AG08396 (cell line): ENCODE results near the gene LRRTM1.

Source experiments
- DNase-seq: peaks from one replicate; pipeline ENCODE4 v3.0.0; 2012; ENCODE audit warnings: low spot score, mixed read lengths

The LRRTM1 gene

DNA sequence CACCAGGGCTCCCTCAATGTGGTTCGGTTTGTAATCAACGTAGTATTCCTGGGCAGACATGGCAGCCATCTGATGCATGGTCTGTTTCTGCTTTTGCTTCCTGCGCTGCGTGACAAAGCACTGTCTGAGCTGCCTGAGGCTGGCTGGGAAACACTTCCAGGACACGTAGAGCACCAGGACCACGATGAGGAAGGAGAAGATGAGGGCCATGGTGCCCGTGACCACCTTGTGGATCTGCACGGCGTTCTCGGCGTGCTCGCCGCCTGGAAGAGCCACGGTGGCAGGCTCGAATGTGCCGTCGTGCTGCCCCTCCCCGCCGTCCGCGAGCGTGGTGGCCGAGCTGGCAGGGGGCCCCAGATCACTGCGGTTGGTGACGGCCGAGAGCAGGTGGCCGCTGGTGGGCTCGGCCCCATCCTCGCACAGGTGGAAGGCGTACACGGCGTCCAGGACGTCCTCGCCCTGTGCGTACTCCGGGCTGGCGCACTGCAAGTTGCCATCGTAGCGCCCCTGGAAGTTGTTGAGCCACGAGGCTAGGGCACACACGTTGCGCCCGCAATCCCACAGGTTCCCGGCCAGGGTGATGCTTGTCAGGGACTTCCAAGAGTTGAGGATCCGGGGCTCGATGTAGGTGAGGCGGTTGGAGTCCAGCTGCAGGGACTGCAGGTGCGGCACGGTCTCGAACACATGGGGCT is 2.1 kb downstream of the LRRTM1 start:
- no peak for DNase-seq

DNA sequence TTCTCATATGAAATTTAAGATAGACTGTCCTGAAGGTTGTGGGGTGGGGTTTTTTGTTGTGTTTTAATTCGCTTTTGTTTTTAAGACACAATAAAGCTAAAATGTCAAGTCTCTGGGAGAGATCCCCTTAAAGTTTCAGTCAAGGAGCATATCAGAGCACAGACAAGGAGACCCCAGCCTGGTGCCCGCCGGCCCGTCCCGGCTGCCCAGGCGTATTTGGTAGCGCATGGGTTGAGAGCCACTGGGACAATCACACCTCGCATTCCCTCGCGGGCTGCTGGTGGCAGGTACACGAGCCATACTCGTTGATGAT is 2.6 kb downstream of the LRRTM1 start:
- DNase-seq = no peak

DNA sequence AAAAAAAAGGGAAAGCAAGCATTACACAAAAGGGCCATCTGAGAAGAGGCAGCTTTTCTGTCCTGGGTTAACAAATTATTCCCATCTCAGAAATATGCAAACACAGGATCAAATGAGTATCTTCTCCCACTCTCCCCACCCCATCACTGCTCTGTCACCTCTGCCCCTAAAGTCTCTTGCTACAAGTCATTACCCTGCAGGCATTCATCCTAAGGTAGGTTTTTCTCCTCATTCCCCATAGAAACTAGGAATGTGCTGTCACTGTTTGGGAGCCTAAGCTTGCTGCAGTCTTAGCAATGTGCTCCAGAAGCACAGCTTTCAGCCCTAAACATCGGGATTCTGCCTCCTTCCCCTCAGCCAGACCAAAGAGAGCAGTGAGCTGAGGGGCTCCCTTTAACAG is 3.6 kb downstream of the LRRTM1 start:
- DNase-seq = no peak

DNA sequence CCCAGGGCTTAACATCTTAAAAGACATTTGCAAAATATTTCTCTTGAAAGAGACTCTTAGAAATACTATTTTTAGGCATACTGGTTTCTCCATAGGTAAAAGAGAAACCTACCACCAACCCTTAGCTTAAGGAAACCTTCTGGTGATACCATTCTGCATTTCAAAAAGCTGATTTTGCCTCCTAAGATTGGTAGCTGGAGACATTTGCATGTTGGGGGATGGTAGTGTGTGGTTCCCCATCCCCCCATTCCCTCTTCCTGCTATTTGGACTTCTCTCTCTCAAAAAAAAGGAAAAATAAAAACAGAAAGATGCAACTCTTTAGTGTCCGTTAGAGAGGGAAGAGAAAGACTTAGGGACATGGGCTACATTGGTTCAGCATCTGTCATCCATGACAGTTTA is 4.2 kb downstream of the LRRTM1 start:
- DNase-seq = no peak

DNA sequence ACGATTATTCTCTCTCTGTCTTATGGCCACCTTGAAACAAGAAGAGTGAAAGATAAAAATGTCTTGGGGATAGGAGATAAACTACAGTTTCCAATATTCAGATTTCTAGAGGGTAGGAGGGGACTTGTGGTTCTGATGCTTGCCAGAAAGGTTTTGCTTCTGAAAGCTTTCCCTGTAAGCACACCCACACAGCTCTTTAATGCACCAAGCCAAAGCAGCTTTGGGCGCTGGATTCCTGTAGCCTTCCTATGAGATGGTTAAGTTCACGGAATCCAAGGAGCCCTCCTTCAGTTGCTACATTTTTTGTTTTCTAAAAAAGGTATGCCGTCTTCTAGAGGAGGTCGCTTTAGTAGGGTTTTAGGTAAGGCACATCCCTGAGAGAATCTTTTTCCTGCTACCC is 4.9 kb downstream of the LRRTM1 start:
- no peak for DNase-seq

DNA sequence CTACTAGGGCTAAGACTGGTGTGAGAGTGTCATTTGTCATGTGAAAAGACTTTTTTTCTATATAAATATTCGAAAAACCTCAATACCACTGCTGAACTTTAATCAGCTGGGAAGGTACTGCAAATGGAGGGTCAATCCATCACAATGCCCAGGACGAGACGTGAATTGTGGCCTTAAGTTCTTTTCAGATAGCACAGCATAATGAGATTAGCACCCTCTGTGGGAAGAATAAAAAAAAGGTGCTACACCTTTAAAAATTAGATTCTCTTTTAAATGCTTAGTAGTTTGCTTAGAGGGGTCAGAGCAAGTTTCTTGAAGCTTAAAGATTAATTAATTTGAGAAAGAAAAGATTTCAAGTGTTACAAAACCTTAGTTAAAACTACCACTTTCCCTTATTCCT is 5.6 kb downstream of the LRRTM1 start:
- DNase-seq = no peak

DNA sequence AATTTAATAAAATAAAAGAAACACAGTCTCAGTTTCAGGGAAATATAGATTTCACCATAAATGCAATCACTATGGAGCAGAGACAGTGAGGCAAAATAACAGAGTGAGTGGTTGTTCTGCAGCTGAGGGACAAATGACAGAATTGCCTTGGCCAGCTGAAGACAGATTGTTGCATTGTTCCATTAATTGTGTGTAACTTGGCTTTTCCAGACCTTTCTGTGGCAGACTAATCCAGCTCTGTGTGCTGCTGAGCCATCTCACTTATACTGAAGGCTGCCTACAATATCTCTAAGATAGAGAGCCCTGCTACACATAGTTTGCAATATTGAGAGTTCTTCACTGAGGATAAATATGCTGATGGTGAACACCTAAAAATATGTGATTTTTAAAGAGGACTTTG is 11.5 kb downstream of the LRRTM1 start:
- DNase-seq = no peak

DNA sequence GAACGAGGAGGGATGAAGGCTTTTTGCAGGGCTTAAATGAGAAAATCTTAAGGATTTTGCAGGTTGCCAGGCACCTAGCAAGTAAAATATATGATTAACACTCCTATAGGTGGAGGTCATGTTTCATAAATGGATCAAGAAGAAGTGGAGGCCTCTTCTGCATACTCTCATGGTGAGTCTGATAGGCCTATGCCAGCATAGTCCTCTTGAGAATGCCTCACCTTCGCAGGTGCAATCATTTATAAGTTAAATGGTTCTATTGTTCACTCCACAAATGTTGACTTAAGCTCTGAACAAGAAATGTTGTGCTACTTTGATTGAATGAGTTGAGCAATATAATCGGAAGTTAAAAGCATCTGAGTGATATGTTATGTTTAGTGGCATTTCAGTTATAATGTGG is 12.1 kb downstream of the LRRTM1 start:
- no peak for DNase-seq

DNA sequence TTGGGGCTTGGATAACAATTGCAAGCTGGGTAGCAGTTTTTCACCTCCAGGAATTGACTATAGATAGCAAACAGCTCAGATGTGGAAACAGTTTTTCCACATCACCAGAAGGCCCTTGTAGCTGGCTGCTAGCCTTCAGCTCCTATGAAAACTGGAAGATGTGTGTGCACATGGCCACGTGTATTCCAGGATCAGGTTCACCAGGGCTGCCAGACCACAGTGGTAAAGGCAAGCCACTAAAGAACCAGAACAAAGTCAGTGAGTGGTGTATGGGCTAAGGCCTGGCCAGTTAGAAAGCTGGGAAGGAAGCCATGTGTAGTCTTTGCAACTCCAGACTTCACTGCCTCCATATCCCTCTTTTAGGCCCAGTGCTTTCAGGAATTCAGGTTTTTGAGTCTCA is 12.9 kb downstream of the LRRTM1 start:
- no peak for DNase-seq

DNA sequence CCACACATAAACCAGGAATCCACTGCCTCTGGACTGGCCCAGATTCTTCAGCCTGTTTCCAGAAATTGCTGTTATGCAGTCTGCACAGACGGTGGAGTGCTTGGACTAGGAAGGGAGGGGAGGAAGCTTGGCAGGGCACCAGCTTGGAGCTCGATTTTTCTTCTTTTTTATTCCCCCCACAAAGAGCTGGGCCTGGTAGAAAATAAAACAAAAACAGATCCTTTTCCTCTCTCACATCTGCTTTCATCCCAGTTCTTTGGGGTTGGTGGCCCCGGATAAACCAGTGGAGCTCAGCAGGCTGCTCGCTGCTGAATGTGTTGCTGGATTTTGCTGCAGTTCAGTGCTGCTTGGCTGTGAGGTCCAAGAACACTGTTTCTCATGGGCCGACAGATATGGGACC is 16.0 kb downstream of the LRRTM1 start:
- DNase-seq = no peak

DNA sequence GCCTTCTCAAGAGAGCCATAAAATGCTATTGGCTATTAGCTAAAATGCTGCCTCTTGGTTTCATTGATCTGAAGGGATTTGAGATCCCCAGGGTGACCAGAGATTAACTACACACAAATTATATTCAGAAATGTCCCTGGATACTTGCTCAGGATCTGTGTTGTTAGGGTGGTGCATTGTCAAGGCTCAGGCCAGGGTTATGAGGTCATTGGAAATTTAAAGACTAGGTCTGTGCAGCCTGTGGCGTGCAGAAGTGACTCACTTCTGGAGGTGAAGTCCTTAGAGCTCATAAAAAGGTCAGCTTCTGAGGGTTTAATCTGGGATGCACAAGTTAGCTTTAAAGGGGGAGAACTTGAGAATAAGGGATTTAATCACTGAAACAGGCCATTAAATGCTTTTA is 23.5 kb downstream of the LRRTM1 start:
- DNase-seq = no peak

DNA sequence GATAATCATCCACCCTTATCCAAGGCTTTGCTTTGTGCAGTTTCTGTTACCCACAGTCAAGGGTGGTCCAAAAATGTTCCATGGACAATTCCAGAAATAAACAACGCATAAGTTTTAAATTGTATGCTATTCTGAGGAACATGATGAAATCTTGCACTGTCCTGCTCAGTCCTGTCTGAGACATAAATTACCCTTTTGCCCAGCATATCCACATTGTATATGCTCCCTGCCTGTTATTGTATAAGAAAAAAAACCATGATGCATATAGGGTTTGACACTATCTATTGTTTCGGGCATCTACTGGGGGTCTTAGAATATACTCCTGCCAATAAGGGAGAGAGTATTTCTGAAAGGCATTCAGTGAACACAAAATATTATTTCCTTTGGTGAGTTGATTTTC is 24.0 kb downstream of the LRRTM1 start:
- no peak for DNase-seq

DNA sequence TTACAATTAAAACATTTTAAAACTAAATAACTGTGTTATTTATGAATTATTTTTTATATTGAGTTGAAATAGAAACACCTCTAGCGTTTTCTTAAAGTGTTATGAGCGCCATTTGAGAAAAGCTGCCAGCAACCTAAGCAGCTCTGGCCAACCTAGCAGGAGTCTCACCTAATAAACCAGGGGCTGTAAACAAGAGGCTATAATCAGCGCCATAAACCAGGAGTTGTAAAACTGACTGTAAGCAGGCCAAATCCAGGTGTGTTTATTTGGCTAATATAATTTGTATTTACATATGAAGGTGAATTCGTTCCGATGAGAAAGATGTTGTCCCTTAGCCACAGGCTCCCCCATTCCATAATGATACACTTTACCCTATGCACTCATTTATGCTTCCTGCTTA is 34.7 kb downstream of the LRRTM1 start:
- no peak for DNase-seq

DNA sequence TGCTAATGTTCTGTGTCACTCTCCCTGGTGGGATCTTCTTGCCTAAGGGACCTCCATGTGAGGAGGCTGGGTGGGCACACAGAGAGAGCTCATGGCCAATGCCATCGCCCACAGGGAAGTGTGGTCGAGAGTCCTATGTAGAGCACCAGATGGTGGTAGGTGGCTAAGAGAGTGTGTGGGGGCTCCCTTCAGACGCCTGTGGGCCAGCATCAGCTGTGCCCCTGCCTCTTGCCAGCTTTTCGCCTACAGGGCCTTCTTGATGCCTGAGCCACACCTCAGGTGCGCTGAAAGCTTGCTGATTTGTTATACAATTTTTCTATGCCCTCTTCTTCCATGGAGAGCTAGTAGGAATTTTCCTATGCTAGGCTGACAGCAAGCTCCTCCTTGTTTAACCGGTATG is 38.3 kb downstream of the LRRTM1 start:
- no peak for DNase-seq

DNA sequence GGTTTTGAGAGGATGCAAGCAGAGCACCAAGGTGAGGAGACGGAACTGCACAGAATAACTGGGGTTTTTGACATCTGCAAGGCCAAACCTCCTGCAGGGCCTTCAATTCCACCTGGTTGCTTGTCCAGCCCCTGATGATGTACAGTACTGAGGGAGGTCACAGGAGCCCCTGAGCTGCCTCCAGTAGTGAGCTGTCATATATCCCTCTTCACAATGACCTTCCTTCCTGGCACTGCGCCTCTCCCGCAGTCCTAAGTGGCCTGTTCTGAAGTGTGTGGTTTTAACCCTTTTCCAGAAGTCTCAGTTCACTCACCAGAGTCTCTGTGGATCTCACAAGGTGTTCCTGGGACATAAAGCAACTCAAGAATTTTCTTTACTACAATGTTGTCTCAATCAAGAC is 45.3 kb downstream of the LRRTM1 start:
- DNase-seq = no peak

DNA sequence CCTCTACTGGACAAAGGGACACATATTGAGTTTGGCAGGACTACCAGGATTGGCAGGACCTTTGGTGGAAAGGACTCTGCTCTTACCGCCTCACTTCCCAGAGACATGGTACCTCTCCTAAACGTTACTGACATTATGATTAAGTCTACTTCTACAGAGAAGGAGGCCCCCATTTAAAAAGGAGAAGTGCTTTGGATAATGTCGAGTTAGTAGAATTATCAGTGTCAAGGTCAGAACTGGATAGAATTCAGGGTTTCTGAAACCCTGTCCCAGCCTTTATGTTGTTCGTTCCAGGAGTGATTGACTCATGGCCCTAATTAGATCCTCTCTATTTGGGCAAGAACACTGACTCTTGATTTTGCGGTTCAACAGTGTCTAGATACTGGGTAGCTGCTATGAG is 45.8 kb downstream of the LRRTM1 start:
- no peak for DNase-seq

DNA sequence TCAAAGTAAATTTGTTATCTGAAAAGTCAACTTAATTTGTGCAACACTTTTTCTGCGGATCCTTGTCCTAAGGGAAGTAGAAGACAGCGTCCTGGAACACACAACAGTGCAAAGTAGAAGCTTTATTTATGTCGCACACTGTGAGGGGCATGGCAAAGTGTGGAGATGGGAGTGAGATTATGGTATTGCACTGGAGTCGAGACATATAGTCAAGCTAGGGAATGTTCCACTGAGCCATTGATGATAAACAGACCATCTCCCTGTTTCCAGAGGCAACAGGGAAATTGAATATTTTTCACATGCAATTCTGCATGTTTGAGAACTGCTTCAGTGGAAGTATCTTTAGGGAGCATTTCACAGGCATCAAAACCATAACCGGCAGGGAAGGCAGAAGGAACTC is 46.2 kb downstream of the LRRTM1 start:
- DNase-seq = no peak

DNA sequence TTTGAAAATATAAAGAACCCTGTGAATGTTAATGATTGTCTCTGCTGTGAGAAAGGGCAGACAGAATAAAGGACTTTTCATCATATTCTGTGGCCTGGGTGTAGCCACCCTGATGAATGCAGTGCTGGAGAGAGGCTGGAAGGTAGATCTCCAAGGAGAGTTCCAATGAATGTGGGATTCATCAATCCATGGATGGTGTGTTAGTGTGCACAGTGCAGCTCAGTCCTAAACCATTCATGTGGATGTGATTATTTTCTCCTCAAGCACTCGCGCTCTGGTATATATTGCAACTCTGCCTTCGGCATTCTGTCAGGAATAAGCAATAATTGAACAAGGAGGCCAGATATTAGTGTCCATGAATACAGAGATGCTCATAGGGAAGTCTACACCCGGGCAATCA is 47.1 kb downstream of the LRRTM1 start:
- no peak for DNase-seq

DNA sequence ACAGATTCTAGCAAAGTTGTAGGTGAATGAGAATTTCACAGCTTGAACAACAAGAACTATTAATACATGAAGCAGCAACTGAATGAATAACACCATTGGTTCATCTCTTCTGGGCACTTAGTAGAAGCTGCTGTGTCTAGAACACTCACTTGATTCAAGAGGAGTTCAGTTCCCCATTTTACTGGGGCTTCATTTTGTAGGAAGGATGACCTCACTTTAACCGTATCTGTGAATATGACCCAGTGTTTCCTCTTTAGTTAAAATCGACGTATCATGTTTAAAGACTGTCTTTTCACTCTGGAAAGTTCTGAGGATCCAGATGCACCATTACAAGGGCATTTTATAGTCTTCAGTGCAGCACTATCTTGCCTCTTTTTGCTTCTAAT is 47.8 kb downstream of the LRRTM1 start:
- no peak for DNase-seq

DNA sequence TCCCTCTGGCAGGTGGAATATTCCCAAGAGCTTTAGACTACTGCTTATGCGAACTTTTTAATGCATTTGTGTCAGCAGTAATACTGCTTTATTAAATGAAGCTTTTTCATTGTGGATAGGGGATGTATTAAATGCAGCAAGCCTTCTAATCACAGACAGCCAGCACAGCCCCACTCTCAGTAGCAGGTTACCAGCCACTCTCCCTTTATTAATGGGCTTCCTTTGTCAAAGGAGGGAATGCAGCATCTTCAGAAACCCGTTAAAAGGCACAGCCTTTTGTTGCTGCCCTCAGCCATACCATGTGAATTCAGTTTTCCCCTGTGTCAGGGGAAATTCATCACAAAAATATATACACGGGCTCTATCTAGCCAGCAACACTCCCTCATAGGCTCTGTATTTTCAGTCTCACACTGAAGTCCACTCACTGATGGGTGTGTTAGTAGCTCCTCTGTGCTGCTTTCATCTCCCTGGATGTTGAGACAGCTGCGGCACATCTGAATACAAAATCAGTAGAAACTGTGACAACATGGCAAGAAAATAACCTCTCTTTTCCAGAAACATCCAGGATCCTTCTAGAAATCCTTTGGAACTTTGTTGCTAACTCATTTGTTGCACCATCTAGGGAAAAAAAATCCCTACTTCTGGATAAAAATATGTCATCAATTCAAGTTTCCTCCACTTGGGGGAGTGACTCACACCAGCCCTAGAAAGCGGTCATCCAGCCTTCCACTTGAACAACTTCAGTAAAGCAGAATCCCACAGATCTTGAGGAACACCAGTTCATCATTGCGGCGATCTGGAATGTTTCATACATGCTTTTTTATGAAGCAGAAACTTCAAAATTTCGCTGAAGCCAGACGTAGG is 48.4 kb downstream of the LRRTM1 start:
- DNase-seq = peak; percentile 25

DNA sequence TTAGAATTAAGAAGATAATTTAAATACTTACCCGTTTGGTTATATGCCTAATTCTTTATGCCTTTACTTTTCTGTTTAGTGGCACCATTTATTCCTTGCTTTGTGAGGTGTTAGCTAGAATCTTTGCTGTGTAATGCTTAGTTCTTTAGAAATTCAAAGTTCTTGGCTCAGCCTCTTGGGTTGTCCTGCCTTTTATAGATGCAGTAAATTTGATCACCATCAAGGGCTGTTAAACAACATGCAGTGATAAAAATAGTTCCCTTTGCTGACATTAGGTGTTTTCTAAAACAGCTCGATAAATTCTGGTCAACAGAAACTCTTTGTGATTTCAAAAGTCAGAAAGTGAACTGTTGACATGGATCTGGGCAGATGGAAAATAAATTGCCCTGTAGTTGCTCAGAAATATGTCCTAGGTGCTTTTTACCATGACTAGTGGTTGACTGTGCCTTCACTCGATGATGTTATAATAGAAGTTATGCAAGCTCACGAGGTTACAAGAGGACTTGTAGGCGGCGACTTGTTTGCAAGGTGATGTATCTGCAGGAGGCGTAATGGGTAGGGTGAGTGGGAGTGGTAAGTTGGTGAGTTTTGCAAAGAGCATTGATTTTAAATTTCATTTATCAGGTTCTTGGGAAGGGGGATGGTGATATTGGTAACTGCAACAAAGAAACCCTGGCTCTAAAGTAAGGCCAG is 52.1 kb downstream of the LRRTM1 start:
- no peak for DNase-seq
